ENCODE results near the gene FRMD4B.

DNA sequence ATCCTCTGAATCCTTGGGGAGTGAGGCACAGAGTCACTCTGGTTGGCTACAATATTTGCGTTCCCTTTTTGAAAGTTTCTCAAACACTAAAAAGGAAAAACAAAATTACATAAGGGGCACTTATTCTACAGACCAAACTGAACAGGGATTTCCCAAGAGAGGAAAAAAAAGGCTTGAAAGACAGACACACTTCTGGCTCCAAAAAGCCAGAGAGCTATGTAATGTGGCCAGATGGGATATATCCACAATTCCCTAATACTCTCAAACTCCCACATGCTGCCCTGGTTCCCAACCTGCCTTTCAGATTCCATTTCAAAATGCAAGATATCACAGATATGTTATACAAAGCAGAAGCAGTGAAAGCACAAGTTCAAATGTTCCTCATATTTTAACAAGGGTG is 1.6 kb downstream of the FRMD4B start:
- TF ChIP-seq POLR2A (IDR thresholded peaks at IDR 0.05; ENCODE audit: low read depth, low read length) = no peak
- TF ChIP-seq, protein P1, sequence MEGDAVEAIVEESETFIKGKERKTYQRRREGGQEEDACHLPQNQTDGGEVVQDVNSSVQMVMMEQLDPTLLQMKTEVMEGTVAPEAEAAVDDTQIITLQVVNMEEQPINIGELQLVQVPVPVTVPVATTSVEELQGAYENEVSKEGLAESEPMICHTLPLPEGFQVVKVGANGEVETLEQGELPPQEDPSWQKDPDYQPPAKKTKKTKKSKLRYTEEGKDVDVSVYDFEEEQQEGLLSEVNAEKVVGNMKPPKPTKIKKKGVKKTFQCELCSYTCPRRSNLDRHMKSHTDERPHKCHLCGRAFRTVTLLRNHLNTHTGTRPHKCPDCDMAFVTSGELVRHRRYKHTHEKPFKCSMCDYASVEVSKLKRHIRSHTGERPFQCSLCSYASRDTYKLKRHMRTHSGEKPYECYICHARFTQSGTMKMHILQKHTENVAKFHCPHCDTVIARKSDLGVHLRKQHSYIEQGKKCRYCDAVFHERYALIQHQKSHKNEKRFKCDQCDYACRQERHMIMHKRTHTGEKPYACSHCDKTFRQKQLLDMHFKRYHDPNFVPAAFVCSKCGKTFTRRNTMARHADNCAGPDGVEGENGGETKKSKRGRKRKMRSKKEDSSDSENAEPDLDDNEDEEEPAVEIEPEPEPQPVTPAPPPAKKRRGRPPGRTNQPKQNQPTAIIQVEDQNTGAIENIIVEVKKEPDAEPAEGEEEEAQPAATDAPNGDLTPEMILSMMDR (IDR thresholded peaks at IDR 0.05; ENCODE audit: extremely low read depth in 1 of 2, insufficient read depth in 1 of 2, low read depth in 1 of 2, low read length in 2 of 2) = no peak

All from endothelial cell of umbilical vein (primary cell).